WTC11 (cell line): ENCODE measurements around the gene PLA2G12B.

Experiments
- TF ChIP-seq, protein P1 (sequence below): fragments of 250-450 bp; sonication (Bioruptor Pico); IDR thresholded peaks from 2 replicates; pipeline ENCODE4 v1.9.0; 2021; ENCODE audit warnings: mild to moderate bottlenecking
- TF ChIP-seq, protein P2 (sequence below): fragments of 200-600 bp; IDR thresholded peaks from 2 replicates; pipeline ENCODE4 v1.8.0; 2022; ENCODE audit warnings: antibody characterized with exemption

- TF ChIP-seq, protein P1, sequence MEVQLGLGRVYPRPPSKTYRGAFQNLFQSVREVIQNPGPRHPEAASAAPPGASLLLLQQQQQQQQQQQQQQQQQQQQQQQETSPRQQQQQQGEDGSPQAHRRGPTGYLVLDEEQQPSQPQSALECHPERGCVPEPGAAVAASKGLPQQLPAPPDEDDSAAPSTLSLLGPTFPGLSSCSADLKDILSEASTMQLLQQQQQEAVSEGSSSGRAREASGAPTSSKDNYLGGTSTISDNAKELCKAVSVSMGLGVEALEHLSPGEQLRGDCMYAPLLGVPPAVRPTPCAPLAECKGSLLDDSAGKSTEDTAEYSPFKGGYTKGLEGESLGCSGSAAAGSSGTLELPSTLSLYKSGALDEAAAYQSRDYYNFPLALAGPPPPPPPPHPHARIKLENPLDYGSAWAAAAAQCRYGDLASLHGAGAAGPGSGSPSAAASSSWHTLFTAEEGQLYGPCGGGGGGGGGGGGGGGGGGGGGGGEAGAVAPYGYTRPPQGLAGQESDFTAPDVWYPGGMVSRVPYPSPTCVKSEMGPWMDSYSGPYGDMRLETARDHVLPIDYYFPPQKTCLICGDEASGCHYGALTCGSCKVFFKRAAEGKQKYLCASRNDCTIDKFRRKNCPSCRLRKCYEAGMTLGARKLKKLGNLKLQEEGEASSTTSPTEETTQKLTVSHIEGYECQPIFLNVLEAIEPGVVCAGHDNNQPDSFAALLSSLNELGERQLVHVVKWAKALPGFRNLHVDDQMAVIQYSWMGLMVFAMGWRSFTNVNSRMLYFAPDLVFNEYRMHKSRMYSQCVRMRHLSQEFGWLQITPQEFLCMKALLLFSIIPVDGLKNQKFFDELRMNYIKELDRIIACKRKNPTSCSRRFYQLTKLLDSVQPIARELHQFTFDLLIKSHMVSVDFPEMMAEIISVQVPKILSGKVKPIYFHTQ (CRISPR knock-in tag): no peak
- TF ChIP-seq, protein P2, sequence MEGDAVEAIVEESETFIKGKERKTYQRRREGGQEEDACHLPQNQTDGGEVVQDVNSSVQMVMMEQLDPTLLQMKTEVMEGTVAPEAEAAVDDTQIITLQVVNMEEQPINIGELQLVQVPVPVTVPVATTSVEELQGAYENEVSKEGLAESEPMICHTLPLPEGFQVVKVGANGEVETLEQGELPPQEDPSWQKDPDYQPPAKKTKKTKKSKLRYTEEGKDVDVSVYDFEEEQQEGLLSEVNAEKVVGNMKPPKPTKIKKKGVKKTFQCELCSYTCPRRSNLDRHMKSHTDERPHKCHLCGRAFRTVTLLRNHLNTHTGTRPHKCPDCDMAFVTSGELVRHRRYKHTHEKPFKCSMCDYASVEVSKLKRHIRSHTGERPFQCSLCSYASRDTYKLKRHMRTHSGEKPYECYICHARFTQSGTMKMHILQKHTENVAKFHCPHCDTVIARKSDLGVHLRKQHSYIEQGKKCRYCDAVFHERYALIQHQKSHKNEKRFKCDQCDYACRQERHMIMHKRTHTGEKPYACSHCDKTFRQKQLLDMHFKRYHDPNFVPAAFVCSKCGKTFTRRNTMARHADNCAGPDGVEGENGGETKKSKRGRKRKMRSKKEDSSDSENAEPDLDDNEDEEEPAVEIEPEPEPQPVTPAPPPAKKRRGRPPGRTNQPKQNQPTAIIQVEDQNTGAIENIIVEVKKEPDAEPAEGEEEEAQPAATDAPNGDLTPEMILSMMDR: no peak
These were observed 1.4 kb upstream of the PLA2G12B start for GRCh38 chr10:72956001-72956400.
